Psoas muscle (tissue), 8 donors: ENCODE measurements around the gene ECE2. TPM values are rescaled to one million over a fixed set of nuclear protein-coding genes. Genes with fewer than 3 reads are reported as not detected.

Experiments
- ATAC-seq, 4 donors: fragments of 200-7000 bp; cut with Tn5 transposase; one replicate each; pipeline ENCODE4 v1.9.1; 2020; ENCODE audit warnings: moderate library complexity in 3 of 4, mild to moderate bottlenecking in 2 of 4
- DNase-seq, 2 donors: peaks; one replicate each; pipeline ENCODE4 v3.0.0-alpha.2; 2020
- H3K27ac ChIP-seq: fragments of 200-600 bp; one replicate; pipeline ENCODE4 v1.8.0; 2022
- H3K27me3 ChIP-seq, 3 donors: fragments of 200-600 bp in 1 of 3; one replicate each; pipeline versions ENCODE4 v1.6.1 to v1.8.0; 2013 to 2022; ENCODE audit warnings: low read length in 2 of 3, mild to moderate bottlenecking in 2 of 3, moderate library complexity in 1 of 3; ENCODE audit not compliant: insufficient read depth in 3 of 3
- H3K36me3 ChIP-seq, 2 donors: fragments of 200-600 bp in 1 of 2; one replicate each; pipeline versions ENCODE4 v1.6.1 to v1.8.0; 2013 to 2022; ENCODE audit warnings: low read depth in 1 of 2, mild to moderate bottlenecking in 1 of 2, moderate library complexity in 1 of 2; ENCODE audit not compliant: insufficient read depth in 1 of 2
- H3K4me1 ChIP-seq: fragments of 200-600 bp; one replicate; pipeline ENCODE4 v1.8.0; 2022
- H3K4me3 ChIP-seq: fragments of 200-600 bp; one replicate; pipeline ENCODE4 v1.8.0; 2022; ENCODE audit warnings: mild to moderate bottlenecking
- H3K9me3 ChIP-seq: fragments of 200-600 bp; one replicate; pipeline ENCODE4 v1.8.0; 2022
- CTCF ChIP-seq: fragments of 200-600 bp; IDR thresholded peaks from one replicate; pipeline ENCODE4 v1.8.0; 2022; ENCODE audit warnings: antibody characterized with exemption
- WGBS, 3 donors: extraction: QIAGEN DNeasy Blood & Tissue Kit; methylation state at CpG; one replicate each; pipeline versions ENCODE4 v1.1.6 to v1.1.7; 2013; 5-methylcytosine and 5-hydroxymethylcytosine counted together
- intact Hi-C, 2 donors: fragments of 100-400 bp; cut with DNase I; formaldehyde crosslinking; loops; one replicate each; pipeline versions ENCODE4 v1.11.0 to v1.14.2; 2022
- long read RNA-seq, 2 donors: library from polyadenylated mRNA; unstranded; transcript quantifications; one replicate each; pipeline ENCODE4 v2.0.0, GENCODE V29; 2021
- polyA plus RNA-seq, 3 donors: library from polyadenylated mRNA; stranded (reverse); fragments of 200-250 nt; gene quantifications; one replicate each; pipeline ENCODE4 v1.2.3, GENCODE V29; 2013
- total RNA-seq, 4 donors: library from RNA; stranded (reverse); fragmentation: NEBNext Ultra II Directional in 2 of 4; extraction: Animal tissue kit (Norgen Biotek cat#: 25700) in 2 of 4; gene quantifications; one replicate each; pipeline versions ENCODE4 v1.2.1 to v1.2.4, GENCODE V29; 2021 to 2023
- donor health status: healthy with polysubstance abuse.
- donor health status: DM: no; HTN: no; CAD: no; lungs with moderate emphysema.
- donor health status: Bipolar disorder and iron deficiency.
- donor health status: healthy.
- donor health status: DM: yes; HTN: yes; CAD: no.
- donor health status: DM: no; HTN: no; CAD: no.
- donor health status: DM: no; HTN: no; CAD: no.
- donor health status: DM: yes; HTN: yes; CAD: no.

The ECE2 gene
- total RNA-seq: not detected
- not detected for polyA plus RNA-seq
- long read RNA-seq, donor 1: 0 reads
- long read RNA-seq, donor 2: 0 reads

DNA sequence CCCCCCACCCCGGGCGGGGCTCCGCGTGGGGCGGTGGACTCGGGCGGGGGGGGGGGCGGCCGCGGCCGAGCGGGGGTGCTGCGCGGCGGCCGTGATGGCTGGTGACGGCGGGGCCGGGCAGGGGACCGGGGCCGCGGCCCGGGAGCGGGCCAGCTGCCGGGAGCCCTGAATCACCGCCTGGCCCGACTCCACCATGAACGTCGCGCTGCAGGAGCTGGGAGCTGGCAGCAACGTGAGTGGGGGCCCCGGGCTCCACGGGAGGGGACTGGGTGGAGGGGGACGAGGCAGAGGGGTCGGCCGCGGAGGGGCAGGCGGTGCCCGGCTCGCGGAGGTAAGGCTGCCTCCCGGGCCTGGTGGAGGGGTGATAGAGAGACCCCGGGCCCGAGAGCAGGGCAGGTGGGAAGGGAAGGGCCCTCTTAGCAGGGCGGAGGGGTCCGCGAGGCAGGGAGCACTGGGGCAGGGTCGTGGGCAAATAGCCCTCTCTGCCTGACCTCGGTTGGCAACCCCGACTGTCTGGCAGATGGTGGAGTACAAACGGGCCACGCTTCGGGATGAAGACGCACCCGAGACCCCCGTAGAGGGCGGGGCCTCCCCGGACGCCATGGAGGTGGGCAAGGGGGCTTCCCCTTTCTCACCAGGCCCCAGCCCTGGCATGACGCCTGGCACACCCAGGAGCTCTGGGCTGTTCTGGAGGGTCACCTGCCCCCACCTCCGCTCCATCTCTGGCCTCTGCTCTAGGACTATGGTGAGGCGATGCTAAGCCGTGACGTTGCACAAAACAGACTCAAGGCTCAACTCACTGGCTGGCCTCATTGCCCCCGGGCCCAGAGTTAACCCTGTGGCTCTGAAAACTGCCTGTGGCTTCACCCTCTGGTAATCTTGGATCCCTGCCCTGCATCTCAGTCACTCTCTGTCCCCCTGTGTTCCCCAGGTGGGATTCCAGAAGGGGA lies at the start of gene ECE2:
TSS of gene ECE2 (plus strand) at position 62 of the 950 bp plus-strand sequence. CDS start at position 194, 132 bp downstream.
- ATAC-seq (peak in 3 of 4 donors; percentile 44 to 54 (median 50)), DNase-seq (no peak)
- TF ChIP-seq CTCF: no peak
- intact Hi-C loops: no loop called here
- Histone ChIP-seq H3K27ac (no peak within 1 kb of the TSS), H3K27me3 (peaks cover 0 to 47% (median 11%) of the 10 kb centered on the region in 3 donors), H3K9me3 (no peaks in the 10 kb centered on the region), H3K4me3 (peak within 1 kb of the TSS; percentile 25), H3K4me1 (no peaks in the 10 kb centered on the region), H3K36me3 (no peaks in the 10 kb centered on the region)
- WGBS, 3 donors: 10 to 15% (median 14%) methylated on average over 41 to 64 of the region's 65 CpGs

GRCh38 chr3:184227481-184227935 lies 48.3 kb upstream of the ECE2 start:
- peak in 1 of 2 donors; percentile 56 for DNase-seq
- peak; percentile 48 to 69 (median 59) for ATAC-seq
- intact Hi-C loops: no loop called here
- Histone ChIP-seq H3K27me3 (peaks cover 0 to 54% (median 16%) of the 10 kb centered on the region in 3 donors), H3K27ac (no peak overlapping the region), H3K4me1 (no peaks in the 10 kb centered on the region), H3K9me3 (no peaks in the 10 kb centered on the region), H3K36me3 (no peaks in the 10 kb centered on the region), H3K4me3 (no peak overlapping the region)
- peak; percentile 77 for TF ChIP-seq CTCF
- 55 to 62% (median 58%) methylated on average over 2 of the region's 2 CpGs for WGBS, 3 donors

DNA sequence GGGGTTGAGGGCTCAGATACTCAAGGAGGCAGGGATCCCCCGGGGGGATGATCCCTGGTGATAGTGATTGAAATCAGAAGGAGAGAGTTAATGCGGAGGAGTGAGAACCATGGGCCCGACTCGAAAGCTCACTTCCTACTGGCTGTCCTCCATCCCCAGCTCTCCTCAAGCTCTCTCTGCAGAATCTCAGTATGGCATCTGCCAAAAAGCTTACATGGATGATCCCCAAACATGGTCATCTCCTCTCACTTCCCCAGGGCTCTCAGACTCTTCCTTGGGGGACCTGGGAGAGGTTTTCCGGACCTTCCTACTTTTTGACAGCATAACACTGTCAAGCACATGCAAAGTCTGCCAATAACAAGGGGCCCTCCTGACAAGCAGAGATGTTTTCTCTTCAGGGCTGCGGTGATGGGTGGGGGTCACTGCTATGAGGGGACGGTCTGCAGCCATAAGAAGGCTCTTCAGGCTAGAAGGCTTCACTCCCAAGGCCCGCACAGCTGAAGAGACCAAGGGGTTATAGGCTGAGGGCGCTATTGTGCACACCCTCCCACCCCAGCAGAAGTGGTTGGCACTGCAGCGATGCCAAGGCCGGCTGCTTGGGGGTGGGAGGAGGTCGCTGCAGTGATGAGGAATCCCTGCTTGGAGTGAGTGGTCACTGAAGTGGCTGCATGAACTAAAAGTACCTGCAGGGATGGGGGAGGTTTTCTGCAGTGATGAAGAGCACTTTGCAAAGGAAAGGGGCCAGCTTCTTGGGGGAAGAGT lies 47.3 kb upstream of the ECE2 start:
- Histone ChIP-seq H3K36me3 (no peaks in the 10 kb centered on the region), H3K9me3 (no peaks in the 10 kb centered on the region), H3K27ac (no peak overlapping the region), H3K4me3 (peak overlapping the region; percentile 59), H3K4me1 (no peaks in the 10 kb centered on the region), H3K27me3 (peaks cover 0 to 61% (median 18%) of the 10 kb centered on the region in 3 donors)
- 34 to 41% (median 38%) methylated on average over 11 to 12 of the region's 12 CpGs for WGBS, 3 donors
- no peak for TF ChIP-seq CTCF
- intact Hi-C loops: loop anchor here in 1 of 2 donors (2.0 kb wide), 1 partner anchor 60 kb away; no protein-coding TSS in a partner anchor
- DNase-seq: no peak
- no peak for ATAC-seq

GRCh38 chr3:184229394-184230080 lies 46.3 kb upstream of the ECE2 start, which contains the start of gene VWA5B2:
Gene VWA5B2, plus strand, starts transcription at chr3:184229585. Its CDS starts 944 bp downstream, at chr3:184230529.
- peak; percentile 73 to 86 (median 78) for ATAC-seq
- peak; percentile 23 for TF ChIP-seq CTCF
- 0 to 1% (median 1%) methylated on average over 25 to 66 of the region's 66 CpGs for WGBS, 3 donors
- Histone ChIP-seq H3K4me1 (no peaks in the 10 kb centered on the region), H3K36me3 (no peaks in the 10 kb centered on the region), H3K4me3 (peak within 1 kb of the TSS; percentile 59), H3K27ac (no peak within 1 kb of the TSS), H3K9me3 (no peaks in the 10 kb centered on the region), H3K27me3 (peaks cover 0 to 63% (median 18%) of the 10 kb centered on the region in 3 donors)
- intact Hi-C loops: loop anchor here in 1 of 2 donors (2.0 kb wide), 1 partner anchor 59 kb away; no protein-coding TSS in a partner anchor
- peak; percentile 66 to 70 for DNase-seq
